ENCODE results near the gene PYDC1.

- no peak for TF ChIP-seq CREB1 (CRISPR knock-in tag; IDR thresholded peaks at IDR 0.05; ENCODE audit: low read depth)
- no peak for TF ChIP-seq CTCF (conservative IDR thresholded peaks at IDR 0.05; ENCODE audit: low read depth in 2 of 2)
- TF ChIP-seq REST (IDR thresholded peaks at IDR 0.05; ENCODE audit: unreplicated experiment) = no peak
- TF ChIP-seq POLR2AphosphoS5 (IDR thresholded peaks at IDR 0.05; ENCODE audit: low read depth) = no peak
- no peak for TF ChIP-seq JUNB (IDR thresholded peaks at IDR 0.05; ENCODE audit: unreplicated experiment)
- no peak for TF ChIP-seq EZH2 (IDR thresholded peaks at IDR 0.05; ENCODE audit: low read depth, unreplicated experiment)
- no peak for TF ChIP-seq EZH2phosphoT487 (IDR thresholded peaks at IDR 0.05; ENCODE audit: unreplicated experiment)
- no peak for TF ChIP-seq NANOG (IDR thresholded peaks at IDR 0.05; ENCODE audit: borderline replicate concordance)
- TF ChIP-seq ZNF114 (CRISPR knock-in tag; IDR thresholded peaks at IDR 0.05) = no peak
- no peak for TF ChIP-seq ETS1 (IDR thresholded peaks at IDR 0.05)
- no peak for TF ChIP-seq STAT1 (IDR thresholded peaks at IDR 0.05; ENCODE audit: unreplicated experiment)
These were observed 25.3 kb upstream of the PYDC1 start for GRCh38 chr16:31242206-31242605.
